Inferior parietal cortex (tissue), 1 donor: ENCODE measurements around the gene HOPX.
"Not testable (repeated sequence)": the region's sequence is repeated elsewhere in the genome, so short reads cannot be mapped to it uniquely, and the experiment has no call there.

ENCODE experiments used
- DNase-seq: peaks from one replicate; pipeline ENCODE4 v3.0.0-alpha.2; 2016; ENCODE audit errors: extremely low spot score

HOPX gene

DNA sequence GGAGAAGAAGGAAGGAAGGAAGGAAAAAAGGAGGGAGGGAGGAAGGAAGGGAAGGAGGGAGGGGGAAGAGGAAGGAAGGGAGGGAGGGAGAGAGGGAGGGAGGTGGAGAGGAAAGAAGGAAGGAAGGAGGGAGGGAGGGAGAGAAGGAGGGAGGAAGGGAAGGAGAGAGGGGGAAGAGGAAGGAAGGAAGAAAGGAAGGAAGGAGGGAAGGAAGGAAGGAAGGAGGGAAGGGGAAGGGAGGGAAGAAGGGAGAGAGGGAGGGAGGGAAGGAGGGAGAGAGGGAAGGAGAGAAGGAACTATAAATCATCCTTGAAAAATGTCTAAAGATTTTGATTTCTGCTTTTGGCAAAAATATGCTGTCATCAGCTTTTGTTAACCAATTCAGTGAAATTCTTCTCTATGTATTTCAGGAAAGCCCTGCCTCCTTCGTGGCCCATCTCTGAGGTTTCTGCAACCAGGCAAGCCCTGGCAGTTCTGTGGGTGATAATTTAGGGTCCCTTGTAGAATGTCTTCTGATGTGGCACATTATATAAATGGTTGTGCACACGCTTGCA lies 7.1 kb upstream of the HOPX start:
- DNase-seq: no peak

DNA sequence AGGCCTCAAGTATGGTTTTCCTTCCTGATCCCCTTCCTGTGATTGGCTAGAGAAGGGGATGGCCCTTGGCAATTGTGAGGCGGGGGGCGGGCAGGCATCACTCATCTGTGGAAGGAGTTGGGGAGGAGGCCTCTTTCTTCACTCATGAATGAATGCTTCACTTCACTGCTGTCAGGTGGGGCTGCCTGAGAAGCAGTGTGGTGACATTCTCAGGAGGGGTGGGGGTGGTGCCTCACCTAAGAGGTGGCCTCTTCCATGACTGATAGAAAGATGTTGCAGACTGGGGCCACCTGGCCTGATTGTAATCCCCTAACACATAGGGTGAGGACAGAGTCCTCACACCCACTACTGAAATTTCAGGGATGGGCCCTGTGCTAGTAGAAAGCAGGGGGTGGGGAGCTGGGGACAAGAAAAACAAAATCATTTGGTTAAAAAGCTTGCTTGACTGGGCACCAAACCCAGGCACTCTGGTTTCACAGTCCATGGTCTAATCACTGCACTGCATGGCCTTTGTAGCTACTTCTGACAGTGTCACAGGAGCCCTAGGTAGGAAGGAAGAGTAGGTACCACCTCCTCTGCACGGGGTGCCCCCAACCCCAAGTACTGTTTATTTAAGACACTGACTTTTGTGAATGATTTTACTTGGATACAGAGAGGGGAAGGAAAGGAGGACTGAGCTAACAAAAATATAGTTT lies 5.6 kb upstream of the HOPX start:
- no peak for DNase-seq

DNA sequence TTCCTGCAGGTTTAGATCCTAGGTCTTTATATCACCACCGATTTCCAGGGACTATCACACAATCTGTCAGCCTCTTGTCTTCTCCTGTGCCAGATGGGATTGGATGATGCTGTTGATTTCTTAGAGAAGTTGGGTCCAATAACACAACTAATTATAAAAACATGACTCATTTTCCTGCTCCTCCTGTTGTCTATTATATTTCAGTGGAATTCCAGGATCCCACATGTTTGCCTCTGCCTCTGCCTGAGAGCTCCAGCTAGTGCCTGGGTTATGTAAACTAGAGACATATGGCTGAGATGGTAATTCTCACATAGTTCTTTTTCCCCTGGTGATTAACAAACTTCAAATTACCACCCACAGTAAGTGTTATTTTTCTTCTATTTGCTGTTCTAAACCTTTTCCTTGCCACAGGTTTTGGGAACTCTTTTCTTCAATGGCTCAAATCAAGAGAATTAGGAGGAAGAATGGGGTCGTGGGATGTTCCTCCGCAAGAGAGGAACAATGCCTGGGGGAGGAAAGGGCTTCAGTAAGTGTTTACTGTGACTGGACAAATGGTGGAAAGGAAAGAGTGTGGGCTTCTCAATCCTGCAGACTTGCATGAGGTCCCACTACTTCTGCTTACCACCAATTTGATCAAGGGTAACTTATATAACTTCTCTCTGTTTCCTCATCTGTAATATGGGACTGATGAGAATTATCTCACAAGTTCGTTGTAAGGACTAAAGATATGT lies 3.4 kb upstream of the HOPX start:
- DNase-seq: peak; percentile 52

DNA sequence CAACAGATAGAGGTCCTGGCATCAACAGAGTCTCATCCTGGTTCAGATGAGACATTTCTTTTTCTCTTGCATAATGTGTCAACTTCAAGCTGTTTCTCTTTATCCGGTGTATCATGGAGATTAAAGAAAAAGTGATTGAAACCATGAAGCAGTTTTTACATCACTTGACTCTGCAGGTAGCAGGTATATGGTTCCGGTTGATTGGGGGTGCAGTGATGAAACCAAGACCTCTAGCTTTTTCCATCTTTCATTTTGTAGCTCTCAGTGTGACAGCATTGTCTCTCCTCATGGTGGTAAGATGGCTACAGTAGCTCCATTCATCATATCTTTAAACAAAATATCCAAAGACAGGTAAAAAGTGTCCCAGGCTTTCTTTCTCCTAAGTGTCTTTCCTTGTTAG lies 2.4 kb upstream of the HOPX start:
- no peak for DNase-seq

DNA sequence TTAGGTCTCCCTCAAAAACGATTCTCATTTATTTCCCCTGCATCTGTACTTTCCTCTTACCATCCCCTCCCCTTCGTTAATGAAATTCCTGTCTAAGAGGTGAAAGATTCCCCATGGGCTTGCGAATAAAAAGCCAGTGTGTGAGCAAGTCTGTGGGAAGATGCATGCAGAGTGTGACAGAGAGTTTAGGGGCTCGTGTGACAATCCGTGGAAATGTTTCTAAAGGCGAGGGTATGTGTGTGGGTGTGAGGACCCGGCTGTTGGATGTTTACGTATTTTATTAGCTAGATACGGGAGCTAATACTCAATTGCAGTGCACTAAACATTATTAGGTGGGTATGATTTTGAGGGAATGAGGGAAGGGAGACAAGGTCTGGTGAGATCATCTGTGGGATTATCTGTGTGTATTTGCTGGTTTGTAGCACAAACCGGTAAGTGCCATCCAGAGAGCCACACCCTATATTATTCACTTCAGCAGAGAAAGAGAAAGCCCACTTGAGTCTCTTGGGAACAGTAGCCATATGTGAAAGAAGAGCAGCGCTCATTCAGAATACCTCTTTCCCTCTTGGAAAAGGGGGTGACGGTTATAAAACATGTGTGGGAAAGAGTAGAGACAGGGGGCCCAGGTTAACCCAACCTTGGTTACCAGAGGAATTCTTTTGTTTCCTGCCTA lies 893 bp upstream of the HOPX start:
- DNase-seq: no peak

DNA sequence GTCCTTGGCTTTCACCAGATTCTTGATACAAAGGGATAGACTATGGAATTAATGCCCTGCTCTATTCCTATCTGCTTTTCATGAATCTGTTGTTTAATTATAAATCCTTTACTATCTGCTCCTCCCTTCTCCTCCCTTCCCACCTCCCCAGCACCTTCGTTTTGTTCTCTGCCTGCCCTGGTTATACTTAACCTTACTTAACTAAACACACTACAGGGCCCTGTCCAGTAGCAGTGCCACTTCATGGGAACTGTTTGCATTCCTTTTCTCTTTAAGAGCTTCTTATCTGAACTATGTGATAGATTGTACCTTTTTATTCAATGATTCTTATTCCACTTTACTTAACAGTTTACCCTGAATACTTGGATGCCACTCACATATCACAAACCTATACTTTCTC lies 830 bp downstream of the HOPX start:
- DNase-seq: no peak

DNA sequence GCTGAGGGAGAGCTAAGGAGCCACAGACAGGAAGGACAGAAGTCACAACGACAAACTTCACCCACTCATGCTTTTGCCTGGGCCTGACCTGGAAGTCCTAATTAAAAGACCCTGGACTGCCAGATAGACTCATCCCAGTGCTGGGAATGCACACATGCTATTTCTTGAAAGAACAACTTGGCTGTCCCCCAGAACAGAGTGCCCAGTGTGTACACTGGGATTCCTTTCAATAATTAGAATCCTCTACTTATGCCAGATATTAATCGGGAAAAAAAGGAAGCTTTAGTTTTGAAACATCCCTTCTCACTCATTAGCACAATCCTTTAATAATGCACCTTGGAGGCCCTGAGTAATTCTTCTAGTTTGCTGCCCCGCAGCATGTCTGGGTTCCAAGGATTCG lies 3.4 kb downstream of the HOPX start:
- DNase-seq: no peak

DNA sequence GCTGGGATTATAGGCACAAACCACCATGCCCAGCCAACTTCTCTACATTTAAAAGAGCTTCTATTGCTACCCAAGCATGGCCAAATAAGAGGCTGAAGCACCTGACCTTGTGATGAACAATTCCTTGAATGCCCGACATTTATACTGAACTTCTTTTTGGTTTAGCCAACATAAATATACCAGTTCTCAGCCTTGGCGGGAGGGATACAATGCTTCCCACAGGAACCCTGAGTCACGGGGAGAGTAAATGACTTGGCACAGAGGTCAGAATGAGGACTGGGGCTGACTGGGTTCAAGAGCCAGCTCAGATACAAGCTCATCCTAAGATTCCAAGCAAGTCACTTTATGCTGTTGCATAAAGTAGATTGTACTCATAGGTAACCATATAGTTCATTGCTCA lies 6.1 kb downstream of the HOPX start:
- DNase-seq: no peak

DNA sequence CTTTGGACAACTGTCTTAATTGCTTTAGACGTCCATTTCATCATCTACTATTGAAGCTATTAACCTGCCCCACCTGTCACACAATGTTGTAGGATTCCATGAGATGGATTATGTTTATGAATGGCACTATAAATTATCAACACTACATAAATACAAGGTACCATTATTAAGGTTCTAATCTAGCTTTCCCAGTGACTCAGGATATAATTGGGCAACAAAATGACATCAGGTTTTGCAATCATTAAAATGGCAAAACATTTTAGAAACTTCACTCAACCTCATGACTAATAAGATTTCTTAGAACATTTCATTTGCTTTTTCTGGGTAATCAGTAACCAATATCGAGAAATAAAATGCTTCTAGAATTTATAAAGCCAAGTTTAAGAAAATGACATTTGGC lies 9.2 kb downstream of the HOPX start:
- DNase-seq: no peak

DNA sequence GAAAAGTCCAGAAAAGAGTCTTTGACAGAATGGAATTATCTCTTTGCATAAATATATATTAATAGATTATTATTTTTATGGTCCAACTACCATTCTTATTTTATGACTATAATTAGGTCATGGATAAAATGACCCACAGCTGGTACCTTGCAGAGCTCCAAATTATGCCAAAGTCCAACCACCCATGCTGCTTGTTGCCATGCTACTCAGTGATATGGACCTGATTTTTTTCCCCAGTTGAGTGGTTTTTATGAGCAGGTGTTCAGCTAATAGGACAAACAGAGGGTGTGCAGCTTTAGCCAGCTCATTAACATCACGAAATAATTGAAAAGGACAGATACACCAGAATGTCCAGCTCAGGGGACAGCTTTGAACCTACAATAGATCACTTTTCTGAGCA lies 9.7 kb downstream of the HOPX start:
- DNase-seq: no peak

DNA sequence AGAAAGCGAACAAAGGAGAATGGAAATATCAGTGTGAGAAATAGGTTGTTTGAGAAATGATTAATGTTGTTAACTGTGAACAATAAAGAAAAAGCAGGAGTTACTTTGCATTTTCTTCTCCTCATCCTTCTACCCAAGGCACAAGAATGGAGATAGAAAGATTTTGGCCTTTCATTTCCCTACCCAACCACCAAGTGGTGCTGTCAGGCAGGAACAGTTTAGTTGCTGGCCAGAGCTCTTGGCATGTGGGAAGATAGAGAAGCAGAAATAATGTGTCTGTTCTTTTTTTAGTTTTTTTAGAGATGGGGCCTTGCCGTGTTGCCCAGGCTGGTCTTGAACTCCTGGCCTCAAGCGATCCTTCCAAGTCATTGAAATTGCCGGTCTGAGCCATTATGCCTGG lies 12.8 kb downstream of the HOPX start:
- DNase-seq: no peak

DNA sequence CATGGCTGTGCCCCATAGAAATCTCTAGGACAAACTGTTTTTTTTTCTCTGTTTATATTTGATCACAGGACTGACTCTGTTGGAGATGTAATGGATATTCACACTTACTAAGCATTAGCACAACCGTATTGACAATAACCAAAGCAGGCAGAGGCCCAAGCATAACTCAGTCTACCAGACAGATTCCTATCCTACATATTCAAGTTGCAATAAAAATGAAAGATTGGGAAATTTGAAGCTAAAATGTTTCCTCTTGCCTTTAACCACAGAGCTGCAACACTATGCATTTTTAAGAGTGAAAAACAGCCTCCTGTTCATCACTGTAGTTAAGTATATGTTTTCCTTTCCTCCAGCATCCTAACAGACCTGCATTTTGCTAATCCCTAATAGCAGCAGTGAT lies 13.7 kb downstream of the HOPX start:
- not testable (repeated sequence) for DNase-seq

DNA sequence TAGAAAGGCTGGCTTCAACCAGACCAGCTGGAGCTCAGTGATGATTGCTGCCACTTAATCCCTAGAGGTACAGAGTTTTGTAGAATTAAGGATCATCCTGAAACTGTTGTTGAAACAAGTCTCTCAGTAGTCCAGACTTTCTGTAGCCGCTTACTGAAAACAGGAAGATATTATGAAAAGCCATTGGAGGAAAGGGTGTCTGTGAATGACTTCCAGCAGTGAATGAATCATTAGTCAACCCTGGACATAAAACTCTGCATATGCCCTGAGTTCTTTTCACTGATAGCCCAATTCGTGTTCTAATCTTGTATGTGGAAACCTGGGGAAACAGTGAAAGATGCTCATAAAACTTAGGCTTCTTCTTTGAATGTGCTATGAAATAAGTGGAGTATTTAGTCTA lies 14.8 kb downstream of the HOPX start:
- no peak for DNase-seq

DNA sequence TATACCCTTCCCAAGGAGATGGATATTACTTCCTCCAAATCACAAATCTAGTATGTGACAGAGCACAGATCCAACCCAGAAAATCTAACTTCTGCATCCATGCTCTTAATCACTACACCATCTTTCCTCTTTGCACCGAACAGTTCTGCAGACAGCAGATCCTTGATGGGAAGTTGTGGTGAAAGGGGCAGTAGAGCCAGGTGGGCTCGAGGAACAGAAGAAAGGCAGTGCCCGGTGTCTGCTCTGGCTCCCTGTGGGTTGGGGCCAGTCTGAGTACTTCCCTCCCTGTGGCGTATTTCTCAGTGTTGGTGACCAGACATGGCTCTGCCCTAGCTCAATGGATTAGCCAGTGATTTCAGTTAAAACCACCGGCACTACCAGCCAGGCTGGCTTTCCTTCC lies 15.3 kb downstream of the HOPX start:
- no peak for DNase-seq

DNA sequence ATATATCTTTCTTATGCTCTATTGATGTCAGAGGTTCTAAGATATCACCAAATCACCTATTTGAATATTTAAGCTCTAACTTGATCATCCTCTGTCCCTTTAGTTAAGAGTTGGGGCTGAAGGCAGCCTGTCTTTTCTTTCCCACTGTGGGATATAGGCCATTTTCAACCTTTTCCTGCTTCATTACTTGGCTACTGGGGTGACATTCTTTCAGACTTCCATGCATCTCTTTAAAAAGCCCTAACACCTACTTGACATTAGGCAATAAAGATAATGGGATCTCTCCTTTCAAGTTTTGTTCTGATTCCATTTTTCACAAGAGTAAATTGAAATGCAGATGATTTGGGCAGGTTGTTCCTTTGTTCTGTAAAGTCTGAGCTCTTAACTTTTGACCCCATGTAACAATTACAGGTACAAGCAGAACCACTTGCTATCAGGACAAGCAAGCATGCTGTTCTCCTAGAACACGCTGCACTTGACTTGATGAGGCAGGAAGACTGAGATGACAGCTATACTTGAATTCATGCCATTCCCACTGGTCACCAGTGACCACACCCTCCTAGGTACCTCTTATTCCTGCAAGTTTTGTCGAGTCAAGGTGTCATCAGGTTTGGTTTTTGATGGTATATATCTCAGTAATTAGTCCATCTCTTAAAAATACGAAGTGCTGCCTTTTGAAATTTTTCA lies 18.2 kb downstream of the HOPX start:
- no peak for DNase-seq

DNA sequence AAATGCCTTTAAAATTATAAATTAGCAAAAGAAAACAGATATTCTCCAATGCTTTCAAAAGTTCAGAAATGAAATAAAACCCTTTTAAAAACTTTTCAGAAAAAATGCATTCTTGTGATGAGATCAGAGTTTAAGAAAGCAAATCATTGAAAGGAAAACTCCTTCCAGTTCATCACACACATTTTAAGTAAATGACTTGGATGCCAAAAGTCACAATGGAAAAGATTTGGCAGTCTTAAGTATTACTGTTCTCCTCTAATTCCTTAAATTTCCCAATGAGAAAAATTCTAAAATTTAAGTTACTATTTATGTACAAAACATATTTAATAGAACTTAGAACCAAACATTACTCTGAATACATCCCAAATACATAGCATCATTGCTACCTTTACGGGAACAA lies 21.1 kb downstream of the HOPX start:
- no peak for DNase-seq

DNA sequence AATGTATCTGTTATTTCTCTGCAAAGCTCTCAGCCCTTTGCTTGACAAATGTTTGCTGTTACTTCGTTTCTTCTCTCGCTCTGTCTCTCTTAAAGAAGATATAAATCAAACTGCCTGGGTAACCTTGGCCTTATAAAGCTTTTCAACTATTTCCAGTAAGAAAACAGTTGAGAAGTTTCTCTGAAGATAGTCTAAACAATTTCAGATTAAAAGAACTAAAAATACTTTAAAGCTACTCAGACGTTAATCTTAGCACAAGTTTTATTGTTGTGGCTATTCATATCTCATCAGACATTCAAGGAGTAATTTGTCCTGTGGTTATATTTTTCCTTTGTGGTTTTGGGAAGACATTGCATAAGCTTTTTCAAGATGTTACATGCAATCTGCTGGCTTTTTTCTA lies 22.6 kb downstream of the HOPX start:
- DNase-seq: no peak

DNA sequence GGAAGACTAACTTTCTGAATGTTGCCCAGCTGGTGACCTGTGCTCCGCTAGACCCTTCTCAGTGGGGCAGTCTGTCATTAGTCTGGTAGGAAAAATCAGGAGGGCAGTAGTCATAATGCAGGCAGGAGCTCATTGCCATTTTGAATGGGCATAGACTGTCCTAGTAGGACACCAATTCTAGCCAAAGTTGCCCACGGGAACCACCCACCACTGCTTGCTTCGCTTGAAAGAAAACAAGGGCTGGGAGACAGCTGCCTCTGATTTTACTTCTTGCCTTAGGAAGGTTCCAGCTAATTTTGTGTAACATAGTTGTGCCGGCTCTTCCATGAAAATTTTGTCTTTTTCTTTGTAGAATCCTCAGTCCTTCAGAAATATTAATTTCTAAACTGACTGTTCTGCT lies 23.3 kb downstream of the HOPX start:
- peak; percentile 44 for DNase-seq

DNA sequence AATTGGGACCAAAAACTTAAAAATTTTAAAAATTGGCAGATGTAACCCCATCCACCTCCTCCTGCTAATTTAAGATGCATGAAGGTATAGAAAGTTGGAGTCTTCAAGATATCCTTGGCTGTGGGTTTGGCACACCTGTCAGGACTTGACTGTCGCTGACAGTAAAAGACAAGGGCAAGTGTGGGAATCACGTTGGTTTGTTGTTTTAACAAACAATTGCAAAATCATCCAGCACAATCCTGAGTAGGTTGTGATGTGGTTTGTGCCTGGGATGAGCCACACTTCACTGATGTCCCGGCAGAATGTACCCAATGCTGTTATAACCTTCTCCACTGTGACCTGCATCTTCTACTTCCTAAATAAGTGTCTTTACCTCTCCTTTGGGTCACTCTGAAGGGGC lies 24.0 kb downstream of the HOPX start:
- DNase-seq: no peak

DNA sequence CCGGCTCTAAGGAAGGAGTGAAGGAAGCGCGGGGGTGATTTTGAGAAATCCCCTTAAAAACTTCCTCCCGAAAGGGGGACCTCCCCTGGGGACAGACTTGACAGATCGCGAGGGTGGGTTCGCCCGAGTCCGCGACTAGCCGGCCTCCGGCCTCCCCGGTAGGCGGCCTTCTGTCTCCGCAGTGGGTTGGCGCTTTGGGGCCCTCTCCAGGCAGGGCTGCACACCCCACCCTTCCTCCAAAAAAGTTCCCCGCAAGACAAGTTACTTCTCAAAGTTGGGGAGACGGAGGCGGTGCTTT lies 24.8 kb downstream of the HOPX start:
- DNase-seq: no peak

DNA sequence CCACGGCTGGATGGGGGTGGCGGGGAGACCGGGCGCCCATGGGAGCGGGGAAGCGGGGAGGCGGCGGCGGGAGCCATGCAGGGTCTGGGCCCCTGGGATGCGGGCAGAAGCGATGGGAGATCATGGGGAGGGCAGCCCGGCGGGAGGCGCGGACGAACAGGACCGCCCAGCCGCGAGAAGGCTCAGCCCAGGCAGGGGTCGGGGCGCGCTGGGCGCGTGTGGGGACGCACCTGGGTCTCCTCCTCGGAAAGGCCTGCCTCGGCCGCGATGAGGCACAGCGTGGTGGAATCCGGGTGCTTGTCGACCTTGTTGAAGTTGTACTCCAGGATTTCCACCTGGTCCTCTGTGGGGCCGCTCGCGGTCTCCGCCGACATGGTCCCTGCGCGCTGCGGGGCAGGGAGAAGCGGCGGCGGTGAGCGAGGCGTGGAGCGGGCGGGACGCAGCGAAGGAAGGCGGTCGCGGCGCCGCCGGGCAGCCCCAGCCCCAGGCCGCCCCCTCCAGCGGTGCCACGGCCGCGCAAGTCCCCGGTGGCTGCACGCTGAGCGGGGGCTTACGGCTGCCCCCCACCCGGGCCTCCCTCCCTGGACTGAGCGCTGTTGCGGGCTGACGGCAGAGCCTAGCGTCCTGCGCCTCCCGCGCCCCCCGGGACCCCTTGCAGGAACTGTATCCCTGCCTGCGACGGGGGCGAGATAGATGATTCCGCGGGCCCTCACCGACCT lies 25.3 kb downstream of the HOPX start:
- no peak for DNase-seq

DNA sequence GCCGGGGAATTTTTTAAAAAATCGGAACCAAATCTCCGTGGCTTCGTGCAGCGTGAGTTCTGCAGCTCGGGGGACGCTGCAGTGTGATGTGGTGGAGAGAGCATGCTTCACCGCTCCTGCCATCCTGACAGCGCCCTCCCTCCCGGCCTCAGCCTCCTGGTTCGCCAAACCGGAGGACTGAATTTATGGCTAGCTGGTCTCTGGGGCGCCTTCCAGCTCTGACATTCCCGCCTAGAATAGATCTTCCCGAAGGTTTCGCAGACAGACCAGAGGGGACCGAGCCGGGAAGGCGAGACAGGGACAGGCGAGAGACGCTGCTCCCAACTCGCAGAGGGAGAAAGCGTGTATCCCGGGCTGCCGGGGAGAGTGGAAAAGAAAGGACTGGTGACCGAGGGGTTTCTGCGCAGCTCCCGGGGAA lies 25.9 kb downstream of the HOPX start:
- DNase-seq: peak; percentile 28
